ENCODE results near the gene C1orf105.

DNA sequence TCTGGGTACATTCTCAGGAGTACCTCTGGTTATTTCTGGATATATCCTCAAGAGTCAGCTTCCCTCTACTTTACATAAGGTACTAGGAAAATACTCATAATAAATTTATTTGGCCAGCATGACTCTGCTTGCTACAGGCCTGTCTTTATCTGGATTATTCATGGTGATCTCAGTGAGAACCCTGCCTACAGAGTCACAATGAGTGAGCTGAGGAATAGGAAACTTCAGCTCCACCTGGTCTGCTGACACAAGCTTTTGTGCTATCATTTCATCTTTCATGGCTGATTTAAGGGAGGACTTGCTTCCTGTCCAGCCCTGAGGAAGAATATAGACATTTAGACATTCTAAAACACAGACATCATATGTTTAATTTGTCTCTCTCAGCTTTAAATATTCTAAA lies 93.0 kb downstream of the C1orf105 start:
- TF ChIP-seq EZH2 (IDR thresholded peaks at IDR 0.05; ENCODE audit: low read length) = no peak
- no peak for TF ChIP-seq CTCF (optimal IDR thresholded peaks at IDR 0.05 in 1 of 3, IDR thresholded peaks at IDR 0.05 in 1 of 3, conservative IDR thresholded peaks at IDR 0.05 in 1 of 3; ENCODE audit: extremely low read depth in 1 of 3, insufficient read depth in 2 of 3, low read length in 3 of 3)

Data from keratinocyte (primary cell).